K562 (cell line): ENCODE measurements around the gene SLC25A51. TPM values are rescaled to one million over a fixed set of nuclear protein-coding genes. Genes with fewer than 3 reads are reported as not detected.

Experiments used
- ATF1 ChIP-seq, 2 experiments: fragments of 450-650 bp in 1 of 2; IDR thresholded peaks; 2 replicates each; pipeline ENCODE4 v1.6.1; 2016; ENCODE audit warnings: missing compliant biosample characterization in 1 of 2, missing genetic modification characterization in 1 of 2
- CBFA2T3 ChIP-seq: fragments of 450-650 bp; IDR thresholded peaks from 2 replicates; pipeline ENCODE4 v1.6.1; 2017
- DNMT1 ChIP-seq: fragments of 450-650 bp; IDR thresholded peaks from 2 replicates; pipeline ENCODE4 v1.6.1; 2016; ENCODE audit warnings: antibody characterized with exemption, mild to moderate bottlenecking
- E2F1 ChIP-seq: sonication (generic); formaldehyde crosslinking; IDR thresholded peaks from 2 replicates; pipeline ENCODE4 v1.8.1; 2023; ENCODE audit warnings: mild to moderate bottlenecking, missing genetic modification reagents, moderate library complexity
- EP400 ChIP-seq: fragments of 450-650 bp; IDR thresholded peaks from 2 replicates; pipeline ENCODE4 v1.6.1; 2017; ENCODE audit warnings: antibody characterized with exemption, mild to moderate bottlenecking, moderate library complexity
- FOS ChIP-seq: IDR thresholded peaks from 3 replicates; pipeline ENCODE4 v1.6.1; 2011; ENCODE audit not compliant: insufficient read length; ENCODE audit errors: extremely low read depth
- L3MBTL2 ChIP-seq: fragments of 450-650 bp; IDR thresholded peaks from 2 replicates; pipeline ENCODE4 v1.6.1; 2016; ENCODE audit warnings: mild to moderate bottlenecking, moderate library complexity
- NCOA1 ChIP-seq: fragments of 450-650 bp; IDR thresholded peaks from 2 replicates; pipeline ENCODE4 v1.6.1; 2016; ENCODE audit warnings: low read depth
- RAD21 ChIP-seq, 2 experiments: fragments of 250-450 bp in 1 of 2; fragments of 450-650 bp in 1 of 2; sonication (Bioruptor Pico) in 1 of 2; formaldehyde crosslinking in 1 of 2; IDR thresholded peaks in 1 of 2; conservative IDR thresholded peaks in 1 of 2; 2 replicates each; pipeline versions ENCODE4 v1.4.0 to v1.8.0; 2020 to 2022; ENCODE audit warnings: mild to moderate bottlenecking in 2 of 2, moderate library complexity in 1 of 2
- RUNX1 ChIP-seq: sonication (generic); IDR thresholded peaks from 2 replicates; pipeline ENCODE4 v1.6.1; 2016; ENCODE audit warnings: antibody characterized with exemption, low read depth
- SRSF1 ChIP-seq: fragments of 200-400 bp; formaldehyde crosslinking; IDR thresholded peaks from 2 replicates; pipeline ENCODE4 v1.6.1; 2017; ENCODE audit warnings: mild to moderate bottlenecking, low read depth, low read length, moderate library complexity
- THRA ChIP-seq: fragments of 450-650 bp; IDR thresholded peaks from 2 replicates; pipeline ENCODE4 v1.6.1; 2017; ENCODE audit warnings: mild to moderate bottlenecking, moderate library complexity
- TRIM24 ChIP-seq, 2 experiments: fragments of 450-650 bp; IDR thresholded peaks; 2 replicates each; pipeline ENCODE4 v1.6.1; 2016
- ZFP91 ChIP-seq: sonication (generic); formaldehyde crosslinking; IDR thresholded peaks from 2 replicates; pipeline ENCODE4 v1.8.0; 2022; ENCODE audit warnings: mild to moderate bottlenecking, missing genetic modification reagents
- ZKSCAN8 ChIP-seq: fragments of 200-800 bp; sonication (Bioruptor generic); IDR thresholded peaks from 2 replicates; pipeline ENCODE4 v1.6.1; 2016; ENCODE audit warnings: missing genetic modification characterization, missing compliant biosample characterization
- ZNF408 ChIP-seq: fragments of 250-450 bp; sonication (Bioruptor Pico); IDR thresholded peaks from 2 replicates; pipeline ENCODE4 v1.4.0; 2020; ENCODE audit warnings: low read depth, mild to moderate bottlenecking, moderate library complexity
- ZNF75A ChIP-seq: fragments of 450-650 bp; formaldehyde crosslinking; IDR thresholded peaks from 2 replicates; pipeline ENCODE4 v1.4.0; 2020; ENCODE audit warnings: mild to moderate bottlenecking
- polyA plus RNA-seq, 8 experiments: library from polyadenylated mRNA; depleted of rRNA in 4 of 8; stranded (reverse) in 5 of 8; unstranded in 3 of 8; fragments of >200 nt; fragmentation: Nextera tagmentation in 2 of 8; fragmentation: Illumina TruSeq in 1 of 8; extraction: Ambion mirVana in 2 of 8; extraction: Trizol in 1 of 8; gene quantifications; 2 replicates each; pipeline versions ENCODE4 v1.2.1 to v1.2.3, GENCODE V29; 2011 to 2014; ENCODE audit warnings: inconsistent platforms in 1 of 8, missing spikeins in 1 of 8
- total RNA-seq, 7 experiments: library from RNA; depleted of rRNA in 6 of 7; stranded (reverse); fragments of >200 nt in 6 of 7; fragmentation: Illumina TruSeq in 2 of 7; extraction: Trizol in 2 of 7; gene quantifications; 2 replicates each; pipeline versions ENCODE4 v1.2.1 to v1.2.3, GENCODE V29; 2011 to 2021; ENCODE audit warnings: low replicate concordance in 1 of 7
- TF ChIP-seq, protein P1 (sequence below): fragments of 450-650 bp; formaldehyde crosslinking; IDR thresholded peaks from 2 replicates; pipeline ENCODE4 v1.4.0; 2022; ENCODE audit warnings: missing genetic modification characterization
- TF ChIP-seq, protein P2 (sequence below): fragments of 250-450 bp; sonication (Bioruptor Pico); IDR thresholded peaks from 2 replicates; pipeline ENCODE4 v1.8.0; 2021; ENCODE audit warnings: borderline replicate concordance, mild to moderate bottlenecking, moderate library complexity; ENCODE audit not compliant: poor library complexity, severe bottlenecking
- TF ChIP-seq, protein P3 (sequence below): sonication (generic); formaldehyde crosslinking; IDR thresholded peaks from 2 replicates; pipeline ENCODE4 v1.8.1; 2023; ENCODE audit warnings: mild to moderate bottlenecking, missing genetic modification reagents

The SLC25A51 gene
- total and polyA plus RNA-seq, 9 of the 15 experiments (the other 6 are each of a cell fraction or from before 2014, with no cell fraction given) = 9.1 to 40.7 (median 24.5) TPM

DNA sequence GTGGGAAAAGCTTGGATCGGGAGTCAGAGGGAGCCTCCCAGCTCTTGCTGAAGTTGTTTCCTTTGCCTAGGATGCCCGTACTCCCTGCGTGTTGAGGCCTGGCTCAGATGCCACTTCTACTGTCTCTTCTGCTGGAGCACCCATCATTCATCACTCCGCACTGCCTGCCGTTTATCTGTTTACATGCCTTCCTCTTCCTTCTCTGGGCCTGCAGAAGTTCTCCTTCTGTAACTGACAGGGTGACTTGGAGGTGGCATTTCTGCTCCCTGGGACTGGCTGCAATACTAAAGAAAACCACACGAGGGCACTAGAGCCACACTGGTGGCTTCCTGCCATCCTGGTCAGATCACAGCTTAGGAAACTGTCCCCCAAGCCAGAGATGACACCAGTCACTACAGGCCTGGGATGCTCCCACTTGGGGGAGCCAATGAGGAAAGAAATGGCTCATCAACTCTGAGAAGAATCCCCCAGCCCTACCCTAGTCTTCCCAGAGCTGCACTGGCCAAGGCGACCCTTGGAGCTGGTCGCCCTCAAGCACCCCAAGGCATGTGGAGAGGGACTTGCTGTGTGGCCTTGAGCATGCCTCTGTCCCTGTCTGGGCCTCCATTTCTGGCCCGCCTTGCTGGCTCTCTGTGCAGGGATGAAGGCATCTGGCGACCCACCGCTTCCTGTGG, 9.7 kb upstream of the SLC25A51 start (continued):
- no peak for TF ChIP-seq THRA
- TF ChIP-seq, protein P1, sequence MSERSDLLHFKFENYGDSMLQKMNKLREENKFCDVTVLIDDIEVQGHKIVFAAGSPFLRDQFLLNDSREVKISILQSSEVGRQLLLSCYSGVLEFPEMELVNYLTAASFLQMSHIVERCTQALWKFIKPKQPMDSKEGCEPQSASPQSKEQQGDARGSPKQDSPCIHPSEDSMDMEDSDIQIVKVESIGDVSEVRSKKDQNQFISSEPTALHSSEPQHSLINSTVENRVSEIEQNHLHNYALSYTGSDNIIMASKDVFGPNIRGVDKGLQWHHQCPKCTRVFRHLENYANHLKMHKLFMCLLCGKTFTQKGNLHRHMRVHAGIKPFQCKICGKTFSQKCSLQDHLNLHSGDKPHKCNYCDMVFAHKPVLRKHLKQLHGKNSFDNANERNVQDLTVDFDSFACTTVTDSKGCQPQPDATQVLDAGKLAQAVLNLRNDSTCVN (CRISPR knock-in tag) = 0 out of 2 replicates have a peak, but pooled peaks have one; percentile 56
- TF ChIP-seq TRIM24 (IDR thresholded peaks at IDR 0.05) = no peak
- no peak for TF ChIP-seq E2F1 (CRISPR knock-in tag)
- TF ChIP-seq ZNF75A (CRISPR knock-in tag) = no peak
- no peak for TF ChIP-seq ZKSCAN8 (CRISPR knock-in tag)
- TF ChIP-seq, protein P2, sequence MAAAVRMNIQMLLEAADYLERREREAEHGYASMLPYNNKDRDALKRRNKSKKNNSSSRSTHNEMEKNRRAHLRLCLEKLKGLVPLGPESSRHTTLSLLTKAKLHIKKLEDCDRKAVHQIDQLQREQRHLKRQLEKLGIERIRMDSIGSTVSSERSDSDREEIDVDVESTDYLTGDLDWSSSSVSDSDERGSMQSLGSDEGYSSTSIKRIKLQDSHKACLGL (CRISPR knock-in tag) = no peak
- no peak for TF ChIP-seq SRSF1
- TF ChIP-seq RUNX1 = no peak
- TF ChIP-seq, protein P3, sequence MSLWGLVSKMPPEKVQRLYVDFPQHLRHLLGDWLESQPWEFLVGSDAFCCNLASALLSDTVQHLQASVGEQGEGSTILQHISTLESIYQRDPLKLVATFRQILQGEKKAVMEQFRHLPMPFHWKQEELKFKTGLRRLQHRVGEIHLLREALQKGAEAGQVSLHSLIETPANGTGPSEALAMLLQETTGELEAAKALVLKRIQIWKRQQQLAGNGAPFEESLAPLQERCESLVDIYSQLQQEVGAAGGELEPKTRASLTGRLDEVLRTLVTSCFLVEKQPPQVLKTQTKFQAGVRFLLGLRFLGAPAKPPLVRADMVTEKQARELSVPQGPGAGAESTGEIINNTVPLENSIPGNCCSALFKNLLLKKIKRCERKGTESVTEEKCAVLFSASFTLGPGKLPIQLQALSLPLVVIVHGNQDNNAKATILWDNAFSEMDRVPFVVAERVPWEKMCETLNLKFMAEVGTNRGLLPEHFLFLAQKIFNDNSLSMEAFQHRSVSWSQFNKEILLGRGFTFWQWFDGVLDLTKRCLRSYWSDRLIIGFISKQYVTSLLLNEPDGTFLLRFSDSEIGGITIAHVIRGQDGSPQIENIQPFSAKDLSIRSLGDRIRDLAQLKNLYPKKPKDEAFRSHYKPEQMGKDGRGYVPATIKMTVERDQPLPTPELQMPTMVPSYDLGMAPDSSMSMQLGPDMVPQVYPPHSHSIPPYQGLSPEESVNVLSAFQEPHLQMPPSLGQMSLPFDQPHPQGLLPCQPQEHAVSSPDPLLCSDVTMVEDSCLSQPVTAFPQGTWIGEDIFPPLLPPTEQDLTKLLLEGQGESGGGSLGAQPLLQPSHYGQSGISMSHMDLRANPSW (CRISPR knock-in tag) = no peak
- TF ChIP-seq RAD21 (CRISPR knock-in tag; conservative IDR thresholded peaks at IDR 0.05 in 1 of 2, IDR thresholded peaks at IDR 0.05 in 1 of 2) = peak; percentile 100
- TF ChIP-seq ATF1 (CRISPR knock-in tag; IDR thresholded peaks at IDR 0.05) = no peak
- TF ChIP-seq ATF1 (tag; IDR thresholded peaks at IDR 0.05) = peak; percentile 37; the same call in 1 of the 2 replicates
- peak; percentile 52 for TF ChIP-seq L3MBTL2
- no peak for TF ChIP-seq ZFP91 (CRISPR knock-in tag)
- TF ChIP-seq DNMT1 = no peak
- TF ChIP-seq NCOA1 = no peak
- no peak for TF ChIP-seq ZNF408 (CRISPR knock-in tag)
- TF ChIP-seq EP400 = no peak
- no peak for TF ChIP-seq CBFA2T3
- no peak for TF ChIP-seq FOS
